Measurements from ENCODE around the gene BANK1.

DNA sequence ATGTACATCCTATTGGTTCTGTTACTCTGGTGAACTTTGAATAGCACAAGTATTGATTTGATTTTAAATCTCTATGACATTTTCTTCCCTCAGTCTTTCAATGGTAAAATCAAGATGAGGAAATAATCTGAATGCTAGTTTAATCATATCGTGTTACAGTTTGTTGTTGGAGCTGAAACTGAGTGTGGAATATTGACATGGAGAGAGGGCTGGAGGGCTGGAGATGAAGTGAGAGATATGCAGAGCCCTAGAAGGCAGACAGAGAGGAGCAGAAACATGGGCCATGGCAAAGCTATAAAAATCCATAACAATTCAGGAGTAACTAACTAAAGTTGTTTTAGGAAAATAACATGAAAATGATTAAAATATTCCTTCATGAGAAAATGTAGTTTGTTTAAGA lies 141.1 kb downstream of the BANK1 start:
- TF ChIP-seq, protein P1, sequence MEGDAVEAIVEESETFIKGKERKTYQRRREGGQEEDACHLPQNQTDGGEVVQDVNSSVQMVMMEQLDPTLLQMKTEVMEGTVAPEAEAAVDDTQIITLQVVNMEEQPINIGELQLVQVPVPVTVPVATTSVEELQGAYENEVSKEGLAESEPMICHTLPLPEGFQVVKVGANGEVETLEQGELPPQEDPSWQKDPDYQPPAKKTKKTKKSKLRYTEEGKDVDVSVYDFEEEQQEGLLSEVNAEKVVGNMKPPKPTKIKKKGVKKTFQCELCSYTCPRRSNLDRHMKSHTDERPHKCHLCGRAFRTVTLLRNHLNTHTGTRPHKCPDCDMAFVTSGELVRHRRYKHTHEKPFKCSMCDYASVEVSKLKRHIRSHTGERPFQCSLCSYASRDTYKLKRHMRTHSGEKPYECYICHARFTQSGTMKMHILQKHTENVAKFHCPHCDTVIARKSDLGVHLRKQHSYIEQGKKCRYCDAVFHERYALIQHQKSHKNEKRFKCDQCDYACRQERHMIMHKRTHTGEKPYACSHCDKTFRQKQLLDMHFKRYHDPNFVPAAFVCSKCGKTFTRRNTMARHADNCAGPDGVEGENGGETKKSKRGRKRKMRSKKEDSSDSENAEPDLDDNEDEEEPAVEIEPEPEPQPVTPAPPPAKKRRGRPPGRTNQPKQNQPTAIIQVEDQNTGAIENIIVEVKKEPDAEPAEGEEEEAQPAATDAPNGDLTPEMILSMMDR (conservative IDR thresholded peaks at IDR 0.05; ENCODE audit: low read length): no peak
- TF ChIP-seq EZH2phosphoT487 (IDR thresholded peaks at IDR 0.05; ENCODE audit: borderline replicate concordance, low read depth, low read length): no peak
